Measurements from ENCODE around the gene FRMPD1.

FRMPD1 gene

DNA sequence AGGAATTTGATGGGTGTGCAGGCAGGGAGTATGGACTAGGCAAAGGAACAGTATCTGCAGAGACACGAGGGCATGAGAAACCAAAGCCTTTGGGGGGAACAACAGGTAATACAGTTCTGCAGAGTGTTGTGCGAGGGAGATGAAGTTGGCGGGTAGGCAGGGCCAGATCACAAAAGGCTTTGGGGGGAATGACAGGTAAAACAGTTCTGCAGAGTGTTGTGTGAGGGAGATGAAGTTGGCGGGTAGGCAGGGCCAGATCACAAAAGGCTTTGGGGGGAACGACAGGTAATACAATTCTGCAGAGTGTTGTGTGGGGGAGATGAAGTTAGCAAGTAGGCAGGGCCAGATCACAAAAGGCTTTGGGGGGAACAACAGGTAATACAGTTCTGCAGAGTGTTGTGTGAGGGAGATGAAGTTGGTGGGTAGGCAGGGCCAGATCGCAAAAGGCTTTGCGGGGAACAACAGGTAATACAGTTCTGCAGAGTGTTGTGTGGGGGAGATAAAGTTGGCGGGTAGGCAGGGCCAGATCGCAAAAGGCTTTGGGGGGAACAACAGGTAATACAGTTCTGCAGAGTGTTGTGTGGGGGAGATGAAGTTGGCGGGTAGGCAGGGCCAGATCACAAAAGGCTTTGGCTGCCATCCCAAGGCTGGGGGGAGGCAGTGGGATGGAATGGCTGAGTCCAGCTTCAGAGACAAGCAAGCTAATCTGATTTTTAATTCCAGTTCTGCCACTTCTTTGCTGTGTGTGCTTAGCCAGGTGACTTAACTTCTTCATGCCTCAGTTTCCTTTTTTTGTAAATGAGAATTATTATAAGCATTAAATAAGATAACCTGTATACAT is 33.0 kb downstream of the FRMPD1 start:
- no peak for DNase-seq

DNA sequence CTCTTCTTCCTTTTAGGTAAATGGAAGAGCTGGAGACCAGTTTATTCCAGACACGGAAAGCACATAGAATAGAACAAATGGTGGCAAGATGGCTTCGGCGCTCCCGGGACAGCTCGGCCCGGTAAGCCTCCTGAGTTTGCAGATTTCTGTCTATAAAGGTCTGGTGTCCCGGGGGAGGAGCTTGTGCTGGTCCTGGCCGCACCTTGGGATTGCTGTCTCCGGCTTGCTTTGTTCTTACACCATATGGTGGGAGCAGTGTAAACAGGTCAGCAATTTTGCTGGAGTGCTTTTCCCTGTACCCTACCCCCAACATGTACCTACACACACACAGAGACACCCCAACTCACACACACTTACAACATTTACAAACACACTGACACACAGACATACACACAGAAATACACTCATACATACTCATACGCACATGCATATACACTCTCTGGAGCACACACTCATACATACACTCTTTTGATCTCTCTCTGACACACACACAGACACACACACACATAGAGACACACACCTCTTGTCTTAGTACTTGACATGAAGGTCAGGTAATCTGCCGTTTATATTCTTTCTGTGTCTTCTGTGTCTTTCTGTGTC is 42.0 kb downstream of the FRMPD1 start:
- DNase-seq = no peak

GRCh38 chr9:37693260-37693659 is 42.5 kb downstream of the FRMPD1 start:
- DNase-seq = no peak

GRCh38 chr9:37694355-37694754 is 43.6 kb downstream of the FRMPD1 start:
- DNase-seq = no peak

DNA sequence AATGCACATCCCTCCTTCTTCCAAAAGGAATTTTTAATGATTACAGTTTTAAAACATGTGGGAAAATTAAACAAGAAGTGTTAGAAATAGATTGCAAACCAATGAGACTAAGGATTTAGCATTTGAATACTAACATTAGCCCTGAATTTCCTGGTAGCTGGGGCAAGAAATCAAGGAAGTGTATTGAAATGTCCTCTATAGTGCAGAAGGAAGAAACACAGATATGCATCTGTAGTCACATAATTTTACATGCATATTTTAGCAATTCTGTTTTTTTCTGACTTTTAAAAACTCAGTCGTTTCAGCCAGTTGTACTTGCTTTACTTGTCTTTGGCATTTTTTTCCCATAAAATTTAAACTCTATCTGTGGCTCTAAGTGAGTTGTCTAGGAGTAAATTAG is 45.8 kb downstream of the FRMPD1 start:
- no peak for DNase-seq

GRCh38 chr9:37700131-37700530 is 49.4 kb downstream of the FRMPD1 start:
- no peak for DNase-seq

DNA sequence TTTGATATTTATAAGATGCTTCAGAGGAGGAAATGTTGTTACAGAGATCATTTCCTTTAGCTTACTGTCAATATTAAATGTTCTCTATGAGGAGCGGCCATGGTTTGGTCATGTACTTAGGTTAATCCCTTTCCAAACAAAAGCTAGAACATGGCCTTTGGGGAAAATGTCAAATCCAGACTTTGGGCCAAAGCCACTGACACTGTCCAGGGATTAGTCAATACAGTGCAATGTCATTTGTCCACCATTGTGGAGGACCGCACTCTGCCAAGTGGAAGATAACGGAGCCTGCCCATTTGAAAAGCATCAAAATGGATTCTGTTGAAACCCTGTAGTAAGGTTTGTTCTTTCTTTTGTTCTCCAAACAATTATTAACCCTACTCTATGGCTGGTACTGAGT is 50.1 kb downstream of the FRMPD1 start:
- DNase-seq = no peak

DNA sequence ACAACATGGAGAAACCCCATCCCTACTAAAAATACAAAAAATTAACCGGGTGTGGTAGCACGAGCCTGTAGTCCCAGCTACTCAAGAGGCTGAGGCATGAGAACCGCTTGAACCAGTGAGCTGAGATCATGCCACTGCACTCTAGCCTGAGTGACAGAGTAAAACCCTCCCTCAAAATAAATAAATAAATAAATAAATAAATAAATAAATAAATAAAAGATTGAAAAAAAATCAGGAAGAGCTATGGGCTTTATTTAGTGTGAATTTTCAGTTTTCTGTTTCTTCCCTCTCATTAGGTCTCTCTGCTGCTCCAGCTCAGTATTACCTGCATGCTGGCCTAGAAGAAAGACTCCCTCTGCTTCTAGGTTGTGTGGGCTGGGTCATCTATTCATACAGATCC is 55.0 kb downstream of the FRMPD1 start:
- DNase-seq = no peak

DNA sequence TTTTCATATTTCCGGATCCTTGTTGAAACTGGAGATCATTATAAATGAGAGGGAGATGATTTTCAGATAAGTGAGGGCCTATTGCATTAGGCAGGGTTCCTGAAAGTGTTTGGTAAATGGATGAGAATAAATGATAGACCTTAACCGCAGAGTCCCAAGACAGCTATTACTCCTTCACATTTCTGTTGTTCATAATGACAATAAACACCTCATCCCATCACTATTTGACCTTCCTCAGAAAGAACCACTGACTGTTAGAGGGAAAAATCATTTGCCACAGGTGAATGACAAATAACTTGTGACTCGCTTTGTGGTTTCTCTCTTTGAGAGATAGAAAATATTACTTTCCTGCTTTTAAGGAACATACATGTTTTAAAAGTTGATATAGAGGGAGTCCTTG is 55.5 kb downstream of the FRMPD1 start:
- no peak for DNase-seq

- DNase-seq = no peak
Observed at GRCh38 chr9:37707748-37708147, 57.0 kb downstream of the FRMPD1 start.

- DNase-seq = no peak
Observed at GRCh38 chr9:37710046-37710445, 59.3 kb downstream of the FRMPD1 start.

DNA sequence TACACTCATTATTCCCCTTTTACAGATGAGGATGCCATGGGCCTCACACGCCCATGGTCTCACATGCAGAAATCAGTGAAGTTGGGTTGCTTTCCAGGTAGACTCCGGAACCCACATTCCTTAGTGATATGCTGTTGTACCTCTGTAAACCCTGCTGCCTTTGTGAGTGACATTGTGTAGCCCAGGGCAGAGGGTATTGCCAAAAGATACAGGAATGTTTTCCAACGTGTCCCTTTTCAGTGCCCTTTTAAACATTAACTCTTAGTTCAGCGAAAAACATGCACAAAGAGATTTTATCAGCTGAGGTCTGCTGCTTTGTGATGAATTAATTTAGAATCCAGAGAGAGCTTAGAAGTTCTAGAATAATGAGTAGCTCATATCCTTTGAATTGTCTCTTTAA is 64.5 kb downstream of the FRMPD1 start:
- no peak for DNase-seq

- no peak for DNase-seq
Observed at GRCh38 chr9:37715991-37716505, 65.3 kb downstream of the FRMPD1 start.

DNA sequence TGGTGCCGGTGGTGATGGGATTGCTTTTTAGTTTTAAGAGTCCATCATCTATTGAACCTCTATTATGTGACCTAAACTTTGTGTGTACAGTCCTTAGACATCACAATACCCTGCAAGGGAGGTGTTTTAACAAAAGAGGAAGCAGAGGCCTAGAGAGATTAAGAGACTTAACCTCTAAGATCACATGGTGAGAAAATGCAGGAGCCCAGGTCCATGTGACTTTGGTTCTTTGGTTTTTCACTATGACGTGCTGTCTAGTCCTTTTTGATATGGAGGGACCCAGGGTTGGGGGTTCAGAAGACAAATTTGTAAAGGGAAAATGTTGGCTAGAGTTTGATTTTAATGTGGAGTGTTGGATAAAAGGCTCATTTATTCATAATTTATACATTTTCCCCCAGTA is 68.8 kb downstream of the FRMPD1 start:
- DNase-seq = no peak

DNA sequence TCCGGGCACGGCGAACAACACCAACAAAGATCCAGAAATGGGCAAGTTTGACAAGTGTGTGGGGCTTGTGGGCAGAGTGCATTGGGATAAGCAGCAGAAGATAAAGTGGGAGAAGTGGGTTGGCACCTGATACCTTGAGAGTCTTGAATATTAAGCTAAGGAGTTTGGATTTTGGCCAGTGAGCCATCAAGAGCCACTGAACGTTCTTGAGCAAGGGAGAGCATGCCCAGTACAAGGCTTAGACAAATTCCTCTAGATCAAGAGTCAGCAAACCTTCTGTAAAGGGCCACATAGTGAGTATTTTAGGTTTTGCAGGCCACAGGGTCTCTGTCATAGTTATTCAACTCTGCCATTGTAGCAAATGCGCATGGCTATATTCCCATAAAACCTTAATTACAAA is 76.3 kb downstream of the FRMPD1 start:
- no peak for DNase-seq

DNA sequence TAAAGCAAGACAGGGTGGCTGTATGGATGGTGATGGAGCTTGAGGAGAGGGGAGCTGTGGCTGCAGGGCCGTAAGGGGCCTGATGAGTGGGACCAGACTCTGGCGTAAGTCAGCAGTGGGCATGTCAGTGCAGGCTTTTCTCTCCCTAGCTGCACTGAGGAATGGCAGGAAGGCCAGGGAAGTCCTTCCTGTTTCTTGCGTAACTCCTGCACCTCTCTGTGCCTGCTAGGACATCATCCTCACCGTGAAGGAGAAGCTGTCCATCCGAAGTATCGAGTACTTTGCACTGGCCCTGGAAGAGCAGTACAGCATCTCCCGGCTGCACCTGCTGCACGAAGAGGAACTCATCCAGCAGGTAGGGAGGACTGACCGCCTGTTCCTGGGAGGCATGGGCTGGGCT is 78.7 kb downstream of the FRMPD1 start:
- DNase-seq = no peak

GRCh38 chr9:37730256-37730655 is 79.5 kb downstream of the FRMPD1 start:
- no peak for DNase-seq

DNA sequence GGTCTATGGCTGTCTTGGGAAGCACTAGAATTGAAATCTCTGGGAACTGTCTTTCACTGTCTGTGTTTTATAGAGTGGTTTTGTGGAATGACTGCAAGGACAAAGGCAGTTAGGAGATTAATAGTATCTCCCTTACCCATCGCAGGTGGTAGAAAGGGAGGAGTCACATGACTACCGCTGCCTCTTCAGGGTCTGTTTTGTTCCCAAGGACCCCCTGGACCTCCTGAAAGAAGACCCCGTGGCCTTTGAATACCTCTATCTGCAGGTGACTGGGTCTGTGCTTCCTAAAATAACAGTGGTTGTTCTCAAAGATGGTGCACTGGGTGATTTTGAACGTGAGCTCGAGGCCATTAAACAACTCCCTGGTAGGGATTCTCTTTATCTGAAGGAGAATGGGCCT is 80.1 kb downstream of the FRMPD1 start:
- DNase-seq = no peak

GRCh38 chr9:37732086-37732741 is 81.5 kb downstream of the FRMPD1 start:
- no peak for DNase-seq

- DNase-seq = no peak
Observed at GRCh38 chr9:37732952-37733351, 82.2 kb downstream of the FRMPD1 start.

DNA sequence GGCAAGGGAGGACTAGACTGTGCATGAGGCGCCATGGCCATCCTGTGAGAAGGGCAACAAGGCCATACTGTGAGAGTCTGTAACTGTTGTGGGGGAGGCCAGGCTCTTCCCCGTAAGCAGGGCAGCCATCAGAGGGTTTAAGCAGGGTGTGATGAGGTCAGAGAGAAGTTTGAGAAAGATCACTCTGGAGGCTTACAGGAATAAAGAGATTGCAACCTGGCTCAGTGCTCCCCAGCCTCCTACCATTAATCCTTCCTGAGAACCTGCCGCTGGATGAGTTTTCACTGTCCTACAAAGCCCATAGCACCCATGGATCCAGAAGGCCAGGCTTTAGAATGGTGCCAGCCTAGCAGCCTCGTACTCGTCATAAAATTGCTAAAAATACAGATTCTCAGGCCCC is 88.5 kb downstream of the FRMPD1 start:
- no peak for DNase-seq

DNA sequence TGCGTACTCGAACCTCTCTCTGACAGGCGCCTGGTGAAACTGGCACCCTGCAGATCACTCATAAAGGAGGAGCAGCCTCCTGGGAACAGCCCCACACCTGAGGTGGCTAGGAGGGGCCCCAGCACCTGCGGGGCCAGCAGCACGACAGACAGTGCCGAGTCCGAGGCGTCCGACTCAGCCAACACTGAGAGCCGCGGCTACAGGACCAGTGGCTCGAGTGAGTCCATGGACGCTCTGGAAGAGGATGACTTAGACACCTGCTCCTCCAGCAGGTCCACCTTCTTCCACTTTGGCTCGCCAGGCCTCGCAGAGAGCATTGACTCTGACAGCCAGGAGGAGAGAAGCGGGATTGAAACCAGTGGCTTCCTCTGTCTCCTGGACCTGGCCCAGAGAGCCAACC is 89.4 kb downstream of the FRMPD1 start:
- DNase-seq = no peak

- DNase-seq = no peak
Observed at GRCh38 chr9:37740631-37741328, 90.0 kb downstream of the FRMPD1 start.
